Measurements from ENCODE around the gene BNIP2.

Gene BNIP2

DNA sequence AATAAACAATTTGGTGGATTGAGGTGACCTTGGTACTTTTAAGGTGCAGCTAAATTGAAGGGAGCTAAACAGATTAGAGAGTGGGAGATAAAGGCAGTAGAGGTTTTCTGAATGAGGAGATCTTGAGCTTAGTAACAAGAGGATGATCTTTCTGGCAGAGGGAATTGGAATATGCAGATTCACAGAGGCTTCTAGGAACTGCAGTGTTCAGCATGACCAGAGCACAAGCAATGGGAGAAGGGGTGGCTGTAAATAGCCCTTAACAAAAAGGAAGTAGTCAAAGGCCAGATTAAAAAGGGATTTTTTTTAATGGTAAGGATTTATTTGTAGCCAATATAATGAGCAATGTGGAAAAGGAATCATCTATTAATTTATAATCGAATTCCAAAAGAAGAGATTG is 5.7 kb upstream of the BNIP2 start:
- TF ChIP-seq, protein P1, sequence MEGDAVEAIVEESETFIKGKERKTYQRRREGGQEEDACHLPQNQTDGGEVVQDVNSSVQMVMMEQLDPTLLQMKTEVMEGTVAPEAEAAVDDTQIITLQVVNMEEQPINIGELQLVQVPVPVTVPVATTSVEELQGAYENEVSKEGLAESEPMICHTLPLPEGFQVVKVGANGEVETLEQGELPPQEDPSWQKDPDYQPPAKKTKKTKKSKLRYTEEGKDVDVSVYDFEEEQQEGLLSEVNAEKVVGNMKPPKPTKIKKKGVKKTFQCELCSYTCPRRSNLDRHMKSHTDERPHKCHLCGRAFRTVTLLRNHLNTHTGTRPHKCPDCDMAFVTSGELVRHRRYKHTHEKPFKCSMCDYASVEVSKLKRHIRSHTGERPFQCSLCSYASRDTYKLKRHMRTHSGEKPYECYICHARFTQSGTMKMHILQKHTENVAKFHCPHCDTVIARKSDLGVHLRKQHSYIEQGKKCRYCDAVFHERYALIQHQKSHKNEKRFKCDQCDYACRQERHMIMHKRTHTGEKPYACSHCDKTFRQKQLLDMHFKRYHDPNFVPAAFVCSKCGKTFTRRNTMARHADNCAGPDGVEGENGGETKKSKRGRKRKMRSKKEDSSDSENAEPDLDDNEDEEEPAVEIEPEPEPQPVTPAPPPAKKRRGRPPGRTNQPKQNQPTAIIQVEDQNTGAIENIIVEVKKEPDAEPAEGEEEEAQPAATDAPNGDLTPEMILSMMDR (IDR thresholded peaks at IDR 0.05; ENCODE audit: low read depth, low read length, missing control alignments), result no peak
- in situ Hi-C loops (cut with HindIII; ENCODE audit: low pct_ligation_motif_present, low sequenced_read_pairs), result no loop called here
- no peak overlapping the region for H3K27ac ChIP-seq
- H3K36me3 ChIP-seq (replicated peaks), result no peaks in the 10 kb centered on the region
- DNase-seq, result no peak
- H3K4me3 ChIP-seq (ENCODE audit: low read depth, low read length), result no peak overlapping the region
- no peaks in the 10 kb centered on the region for H3K27me3 ChIP-seq (replicated peaks)

DNA sequence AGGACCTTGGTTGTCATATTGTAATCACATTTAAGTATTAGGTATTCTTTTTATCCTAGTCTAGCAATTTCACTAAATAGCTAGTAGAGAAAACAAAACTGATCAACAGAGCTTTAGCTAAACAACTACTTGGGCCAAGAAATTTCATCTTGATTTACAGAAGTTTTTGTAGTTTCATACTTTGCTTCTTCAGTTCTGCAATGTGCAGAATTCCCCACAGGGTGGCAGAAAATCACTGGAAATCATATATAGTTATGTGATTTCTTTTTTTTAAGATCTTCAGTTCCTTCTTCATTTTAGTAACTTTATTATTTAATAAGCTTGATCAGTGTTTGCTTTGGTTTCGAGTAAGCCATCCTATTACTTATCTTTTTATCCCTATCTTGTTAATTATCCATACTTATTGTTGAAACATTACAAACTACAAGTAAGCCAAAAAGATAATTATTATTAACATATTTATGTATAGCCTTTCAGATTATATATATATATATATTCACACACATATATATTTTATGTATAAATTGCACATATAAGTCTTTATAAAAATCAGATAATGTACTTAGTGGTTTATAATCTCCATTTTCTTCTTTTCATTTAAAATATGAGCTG is 2.2 kb upstream of the BNIP2 start:
- H3K27me3 ChIP-seq (replicated peaks), result no peaks in the 10 kb centered on the region
- in situ Hi-C loops (cut with HindIII; ENCODE audit: low pct_ligation_motif_present, low sequenced_read_pairs), result no loop called here
- DNase-seq, result peak; percentile 59
- TF ChIP-seq, protein P1 (IDR thresholded peaks at IDR 0.05; ENCODE audit: low read depth, low read length, missing control alignments), result peak; percentile 51
- H3K36me3 ChIP-seq (replicated peaks), result no peaks in the 10 kb centered on the region
- no peak overlapping the region for H3K27ac ChIP-seq
- no peak overlapping the region for H3K4me3 ChIP-seq (ENCODE audit: low read depth, low read length)

DNA sequence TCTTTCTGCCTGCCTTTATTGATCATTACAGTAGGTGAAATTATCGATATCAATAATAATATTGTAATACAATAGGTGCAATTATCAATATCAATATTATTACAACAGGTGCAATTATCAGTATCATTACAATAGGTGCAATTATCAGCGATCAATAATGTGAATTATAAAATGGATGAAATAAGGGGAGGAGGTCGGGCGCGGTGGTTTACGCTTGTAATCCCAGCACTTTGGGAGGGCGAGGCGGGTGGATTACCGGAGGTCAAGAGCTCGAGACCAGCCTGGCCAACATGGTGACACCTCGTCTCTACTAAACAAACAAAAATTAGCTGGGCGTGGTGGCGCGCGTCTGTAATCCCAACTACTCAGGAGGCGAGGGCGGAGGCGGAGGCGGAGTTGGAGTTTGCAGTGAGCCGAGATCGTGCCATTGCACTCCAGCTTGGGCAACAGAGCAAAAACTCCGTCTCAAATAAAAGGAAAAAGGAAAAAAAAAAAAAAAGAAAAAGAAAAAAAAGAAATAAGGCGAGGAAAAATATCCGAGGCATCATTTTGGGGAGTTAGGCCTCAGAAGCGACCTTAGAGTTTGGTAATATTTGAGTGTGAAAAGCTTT is 611 bp upstream of the BNIP2 start:
- TF ChIP-seq, protein P1 (IDR thresholded peaks at IDR 0.05; ENCODE audit: low read depth, low read length, missing control alignments), result no peak
- Histone ChIP-seq H3K27me3 (replicated peaks) (no peaks in the 10 kb centered on the region), H3K4me3 (ENCODE audit: low read depth, low read length) (peak overlapping the region; percentile 99), H3K27ac (peak overlapping the region; percentile 98), H3K36me3 (replicated peaks) (no peaks in the 10 kb centered on the region)
- in situ Hi-C loops (cut with HindIII; ENCODE audit: low pct_ligation_motif_present, low sequenced_read_pairs), result no loop called here
- DNase-seq, result peak; percentile 77

DNA sequence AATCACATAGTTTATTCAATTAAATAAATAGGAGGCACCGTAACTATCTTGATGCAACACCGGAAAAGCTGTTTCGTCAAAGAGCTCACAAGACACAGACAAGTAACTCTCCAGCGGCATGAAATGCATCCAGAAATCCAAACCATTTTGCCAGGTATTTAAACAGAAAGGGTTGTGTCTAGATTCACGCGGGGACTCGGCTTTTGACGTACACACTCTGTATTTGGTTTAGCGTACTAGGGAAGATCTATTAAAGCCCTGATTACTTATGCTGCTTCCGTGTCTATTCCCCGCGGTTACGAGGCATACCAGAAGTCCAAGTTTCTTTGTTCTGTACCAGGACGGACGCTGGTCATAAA is 718 bp downstream of the BNIP2 start:
- peaks cover 2% of the 10 kb centered on the region for H3K36me3 ChIP-seq (replicated peaks)
- H3K27ac ChIP-seq, result peak overlapping the region; percentile 98
- peak overlapping the region; percentile 99 for H3K4me3 ChIP-seq (ENCODE audit: low read depth, low read length)
- TF ChIP-seq, protein P1 (IDR thresholded peaks at IDR 0.05; ENCODE audit: low read depth, low read length, missing control alignments), result no peak
- DNase-seq, result peak; percentile 58
- H3K27me3 ChIP-seq (replicated peaks), result no peaks in the 10 kb centered on the region
- in situ Hi-C loops (cut with HindIII; ENCODE audit: low pct_ligation_motif_present, low sequenced_read_pairs), result no loop called here

DNA sequence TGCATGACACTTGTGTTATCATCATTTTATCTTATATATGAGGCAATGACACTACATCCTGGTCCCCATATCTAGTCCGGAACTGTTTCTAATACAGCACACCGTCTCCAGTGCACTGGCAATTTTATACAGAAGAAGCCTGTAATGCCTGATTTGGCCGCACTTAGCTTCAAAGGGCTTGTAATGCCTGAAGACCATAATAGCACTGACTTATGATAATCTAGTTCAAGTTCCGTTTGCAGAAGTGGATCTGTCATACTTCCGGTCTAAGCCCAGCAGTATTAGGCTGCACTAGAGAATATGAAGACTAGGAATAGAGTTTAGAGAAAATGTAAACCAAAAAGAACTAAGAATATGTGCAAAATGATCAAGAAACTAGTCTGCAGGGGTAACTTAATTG is 1.3 kb downstream of the BNIP2 start:
- peak overlapping the region; percentile 99 for H3K4me3 ChIP-seq (ENCODE audit: low read depth, low read length)
- H3K27ac ChIP-seq, result peak overlapping the region; percentile 98
- H3K27me3 ChIP-seq (replicated peaks), result no peaks in the 10 kb centered on the region
- peak; percentile 25 for DNase-seq
- in situ Hi-C loops (cut with HindIII; ENCODE audit: low pct_ligation_motif_present, low sequenced_read_pairs), result no loop called here
- H3K36me3 ChIP-seq (replicated peaks), result peaks cover 3% of the 10 kb centered on the region
- TF ChIP-seq, protein P1 (IDR thresholded peaks at IDR 0.05; ENCODE audit: low read depth, low read length, missing control alignments), result no peak

DNA sequence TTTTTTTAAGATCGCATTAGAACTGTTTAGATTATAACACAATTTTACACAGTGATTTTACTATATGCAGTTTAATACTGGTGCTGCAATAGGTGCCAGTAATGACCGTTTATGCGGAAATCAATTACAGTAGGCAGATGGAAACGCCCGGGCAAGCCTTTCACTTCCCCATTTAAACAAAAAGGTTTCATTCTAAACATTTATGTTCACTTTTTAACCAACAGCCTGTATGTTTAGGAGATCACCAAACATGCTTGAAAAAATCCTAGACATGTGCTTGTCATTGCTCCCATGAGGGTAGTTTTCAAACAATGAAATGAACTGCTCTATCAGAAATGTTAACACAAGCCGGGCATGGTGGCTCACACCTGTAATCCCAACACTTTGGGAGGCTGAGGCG is 2.7 kb downstream of the BNIP2 start:
- in situ Hi-C loops (cut with HindIII; ENCODE audit: low pct_ligation_motif_present, low sequenced_read_pairs), result no loop called here
- DNase-seq, result no peak
- no peak overlapping the region for H3K27ac ChIP-seq
- TF ChIP-seq, protein P1 (IDR thresholded peaks at IDR 0.05; ENCODE audit: low read depth, low read length, missing control alignments), result no peak
- no peaks in the 10 kb centered on the region for H3K27me3 ChIP-seq (replicated peaks)
- H3K4me3 ChIP-seq (ENCODE audit: low read depth, low read length), result no peak overlapping the region
- H3K36me3 ChIP-seq (replicated peaks), result peaks cover 12% of the 10 kb centered on the region
